ENCODE measurements around the gene PPP1R26.

Gene PPP1R26

DNA sequence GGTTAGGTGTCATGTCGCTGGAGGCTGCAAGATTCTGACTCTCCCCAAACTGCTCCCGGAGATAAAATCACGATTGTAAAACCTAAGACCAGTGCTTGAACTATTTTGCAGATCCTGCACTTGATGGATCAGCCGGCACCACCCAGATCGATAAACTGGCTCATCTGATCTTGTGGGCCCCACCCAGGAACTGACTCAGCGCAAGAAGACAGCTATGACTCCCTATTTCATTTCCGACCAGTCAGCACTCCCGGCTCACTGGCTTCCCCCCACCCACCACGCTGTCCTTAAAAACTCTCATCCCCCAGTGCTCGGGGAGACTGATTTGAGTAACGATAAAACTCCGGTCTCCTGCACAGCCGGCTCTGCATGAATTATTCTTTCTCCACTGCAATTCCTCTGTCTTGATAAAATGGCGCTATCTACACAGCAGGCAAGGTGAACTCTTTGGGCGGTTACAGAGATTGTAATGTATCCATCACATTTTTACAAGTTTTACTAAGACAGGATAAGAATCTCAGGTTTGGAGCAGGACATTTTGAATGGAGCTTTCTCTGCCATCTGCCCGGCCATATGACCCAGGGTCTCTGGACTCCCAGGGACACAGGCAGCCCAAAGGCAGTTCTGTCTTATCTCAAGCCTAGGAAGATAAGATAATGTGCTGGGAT, 10.6 kb upstream of the PPP1R26 start:
- FAIRE-seq, result no peak

DNA sequence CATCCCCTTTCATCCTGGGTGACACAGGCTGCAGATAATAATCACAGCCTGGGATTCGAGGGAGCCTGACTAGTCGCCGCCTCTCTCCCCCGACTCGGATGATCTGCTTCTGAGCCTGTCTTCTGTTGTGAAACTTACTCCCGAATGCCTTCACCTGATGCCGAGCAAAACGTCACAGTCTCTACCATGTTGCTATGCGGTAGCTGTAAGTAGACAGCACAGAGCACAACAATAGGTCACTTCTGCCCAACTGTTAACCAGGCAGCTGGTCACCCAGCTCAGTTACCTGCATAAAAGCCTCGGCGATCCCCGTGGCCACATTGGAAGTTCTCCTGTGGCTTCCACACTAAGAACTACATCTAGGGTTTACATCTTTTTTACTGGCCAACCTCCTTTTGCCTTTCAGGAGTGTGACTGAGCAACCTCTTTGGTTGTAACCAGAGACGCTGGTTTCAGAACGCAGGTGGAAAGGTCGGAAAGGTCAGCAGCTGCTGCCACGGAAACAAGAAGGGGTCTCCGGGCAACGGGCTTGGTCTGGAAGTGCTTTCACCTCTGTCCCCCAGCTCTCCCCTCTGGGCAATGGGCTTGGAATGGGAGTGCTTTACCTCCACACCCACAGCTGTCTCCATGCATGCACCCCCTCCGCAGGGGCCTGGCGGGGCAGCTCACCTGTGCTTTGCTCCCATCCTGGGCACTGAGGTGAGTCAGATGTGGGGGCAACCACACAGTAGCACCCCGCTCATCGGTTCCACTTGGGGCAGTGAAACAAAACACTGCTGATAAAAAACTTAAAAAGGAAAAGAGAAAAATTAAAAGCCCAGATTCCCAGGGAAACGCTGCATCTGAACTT, 7.6 kb upstream of the PPP1R26 start:
- no peak for FAIRE-seq

DNA sequence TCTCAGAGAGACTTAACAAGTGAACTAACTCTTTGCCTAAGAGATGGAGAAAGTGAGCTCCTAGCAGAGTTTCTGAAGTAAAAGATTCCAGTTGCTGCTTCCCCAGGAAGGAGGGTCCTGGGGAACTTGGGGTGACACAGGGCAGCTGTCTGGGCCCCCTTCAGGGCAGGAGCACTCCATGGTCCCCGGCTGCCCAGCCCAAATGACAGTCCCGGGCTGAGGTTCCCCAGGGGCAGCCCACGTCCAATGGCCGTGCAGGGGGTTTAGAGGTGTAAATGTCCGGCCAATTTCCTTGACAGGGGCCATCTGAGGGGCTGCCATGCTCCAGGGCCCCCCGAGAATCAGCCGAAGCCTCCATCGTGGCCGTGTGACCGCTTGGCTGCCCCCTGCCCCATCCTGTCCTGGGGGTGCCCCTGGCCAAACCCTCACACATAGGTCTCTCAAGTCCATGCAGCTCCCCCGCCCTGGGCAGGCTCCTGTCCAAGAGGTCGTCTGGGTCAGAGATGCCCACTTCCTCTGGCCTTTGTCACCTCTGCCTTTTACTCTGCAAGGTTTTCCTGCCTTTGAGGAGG, 5.5 kb upstream of the PPP1R26 start:
- FAIRE-seq, result no peak

DNA sequence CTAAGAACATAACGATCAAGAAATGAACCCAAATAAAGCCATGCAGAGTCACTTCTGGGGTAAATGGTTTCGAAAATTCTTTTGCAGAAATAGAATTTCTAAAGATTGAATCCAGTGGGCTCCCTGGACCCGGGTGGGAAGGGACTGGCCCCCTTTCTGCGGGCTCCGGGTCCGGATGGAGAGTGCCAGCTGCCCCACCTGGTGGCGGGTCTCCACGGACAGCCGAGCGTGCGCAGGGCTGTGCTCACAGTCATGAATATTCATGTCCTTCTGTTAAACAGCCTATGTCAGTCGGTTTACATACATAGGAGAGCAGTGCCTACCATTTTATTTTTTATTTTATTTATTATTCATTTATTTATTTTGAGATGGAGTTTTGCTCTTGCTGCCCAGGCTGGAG, 4.7 kb upstream of the PPP1R26 start:
- no peak for FAIRE-seq

DNA sequence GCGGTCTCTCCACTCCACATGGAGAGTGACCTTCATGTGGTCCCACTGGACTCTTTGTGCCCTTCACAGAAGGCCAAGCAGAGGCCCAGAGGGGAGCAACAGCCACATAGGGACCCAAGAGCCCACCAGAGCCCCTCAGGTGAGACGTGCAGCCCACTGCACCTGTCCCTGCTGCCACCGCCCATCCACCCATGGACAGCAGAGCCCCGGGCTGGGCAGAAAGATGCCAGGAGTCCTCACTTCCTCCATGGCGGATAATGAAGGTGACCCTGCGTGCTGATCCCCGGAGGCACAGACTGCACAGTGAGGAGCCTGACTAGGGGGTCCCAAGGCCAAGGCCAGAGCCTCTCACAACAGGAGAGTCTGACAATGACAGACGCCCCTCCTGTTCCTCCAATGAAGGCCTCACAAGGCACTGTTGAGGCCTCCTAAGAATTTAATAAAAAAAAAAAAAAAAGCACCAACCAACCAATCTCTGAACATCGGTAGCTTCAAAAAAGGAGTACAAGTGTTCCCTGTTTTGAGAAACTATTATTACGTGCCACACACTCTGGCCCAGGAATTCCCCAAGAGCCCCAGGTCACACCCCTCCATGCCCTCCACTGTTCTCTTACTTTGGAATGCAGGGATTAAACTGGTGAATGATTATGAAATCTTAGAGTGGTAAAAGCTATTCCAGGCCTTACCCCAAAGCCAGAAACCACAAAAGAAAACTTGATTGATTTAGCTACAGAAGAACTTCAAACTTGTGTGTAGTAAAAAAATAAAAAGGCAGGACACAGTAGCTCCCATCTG, 2.8 kb upstream of the PPP1R26 start:
- no peak for FAIRE-seq

DNA sequence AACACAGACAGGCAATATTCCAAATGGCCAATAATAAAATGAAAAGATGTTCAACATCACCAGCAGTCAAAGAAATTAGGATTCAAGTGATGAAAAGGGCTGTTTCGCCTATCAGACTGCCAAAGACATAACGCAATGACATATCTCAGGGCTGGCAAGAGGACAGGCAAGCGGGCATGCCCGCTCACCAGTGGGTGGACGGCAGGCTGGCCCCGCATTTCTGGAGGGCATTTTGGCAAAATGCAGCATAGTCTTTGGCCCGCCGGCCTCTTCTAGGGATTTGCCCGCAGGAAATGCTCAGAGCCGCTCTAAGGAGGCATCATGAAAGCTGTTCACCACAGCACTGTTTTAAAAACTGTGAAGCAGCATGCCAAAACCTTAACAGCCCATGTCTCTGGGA, 1.4 kb upstream of the PPP1R26 start:
- no peak for FAIRE-seq

DNA sequence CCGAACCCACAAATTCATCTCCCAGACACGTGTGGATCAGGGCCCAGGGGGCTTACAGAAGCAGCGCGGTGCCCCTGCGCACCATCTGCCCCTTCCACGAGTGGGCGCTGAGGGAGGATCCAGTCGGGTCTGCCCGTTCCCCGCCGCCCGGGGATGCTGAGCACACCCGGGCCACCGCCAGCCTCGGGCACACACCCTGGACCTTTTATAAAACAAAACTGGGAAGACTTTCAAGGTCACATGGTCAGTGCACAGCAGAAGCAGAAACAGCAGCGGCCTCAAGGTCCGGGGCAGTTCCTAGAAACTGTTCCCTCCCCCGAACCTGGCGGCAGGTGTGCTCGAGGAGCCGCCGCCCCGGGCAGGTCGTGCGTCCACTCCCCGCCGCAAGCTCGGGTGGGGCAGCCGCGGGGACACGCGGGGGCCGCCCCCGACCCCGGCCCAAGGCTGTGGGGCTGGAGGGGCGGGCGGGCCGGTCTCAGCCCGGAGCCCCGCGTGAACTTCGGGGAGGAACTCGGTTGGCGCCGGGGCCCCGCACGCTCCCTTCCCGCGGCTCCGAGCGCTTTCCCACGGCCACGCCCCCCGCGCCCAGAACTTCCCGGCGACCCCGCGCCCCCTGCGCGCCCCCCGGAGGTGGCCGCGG, 633 bp upstream of the PPP1R26 start:
- no peak for FAIRE-seq

DNA sequence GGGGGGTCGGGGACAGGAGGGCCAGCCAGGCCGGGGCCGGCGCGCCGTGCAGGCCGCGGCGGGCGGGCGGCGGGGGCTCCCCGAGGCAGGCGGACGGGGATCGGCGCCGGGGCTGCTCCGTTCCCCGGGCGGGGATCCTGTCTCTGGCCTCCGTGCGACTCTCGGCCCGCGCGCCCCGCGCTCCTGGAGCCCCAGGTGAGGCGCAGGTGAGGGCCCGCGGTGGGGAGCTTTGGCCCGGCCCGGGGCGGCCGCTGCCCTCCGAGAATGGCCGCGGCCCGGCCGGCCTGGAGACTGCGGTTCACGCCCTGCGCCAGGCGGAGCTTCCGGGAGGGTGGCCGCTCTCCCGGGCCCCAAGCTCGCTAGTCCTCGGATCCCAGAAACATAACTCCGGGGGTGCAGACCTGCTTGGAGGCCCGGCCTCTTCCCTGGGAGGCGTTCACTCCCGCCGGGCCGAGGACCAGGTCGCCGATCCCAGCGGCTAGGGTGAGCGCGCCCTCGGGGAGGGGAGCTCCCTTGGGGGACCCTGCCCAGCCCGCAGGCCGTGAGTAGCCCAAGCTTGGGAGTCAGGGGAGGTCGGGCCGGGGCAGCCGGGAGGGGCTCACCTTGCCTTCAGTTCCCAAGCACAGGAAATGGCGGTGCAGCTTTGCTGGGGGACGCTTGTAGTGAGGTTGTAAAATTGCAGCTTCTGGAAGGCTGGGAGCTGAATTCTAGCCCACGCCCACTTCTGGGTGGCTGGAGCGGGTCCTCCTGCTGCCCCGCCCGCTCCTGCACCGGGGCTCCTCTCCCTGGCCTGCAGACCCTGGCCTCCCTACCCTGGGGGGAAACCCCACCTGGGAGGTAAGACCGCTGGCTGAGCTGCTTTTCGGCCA, 723 bp downstream of the PPP1R26 start:
- FAIRE-seq, result no peak

DNA sequence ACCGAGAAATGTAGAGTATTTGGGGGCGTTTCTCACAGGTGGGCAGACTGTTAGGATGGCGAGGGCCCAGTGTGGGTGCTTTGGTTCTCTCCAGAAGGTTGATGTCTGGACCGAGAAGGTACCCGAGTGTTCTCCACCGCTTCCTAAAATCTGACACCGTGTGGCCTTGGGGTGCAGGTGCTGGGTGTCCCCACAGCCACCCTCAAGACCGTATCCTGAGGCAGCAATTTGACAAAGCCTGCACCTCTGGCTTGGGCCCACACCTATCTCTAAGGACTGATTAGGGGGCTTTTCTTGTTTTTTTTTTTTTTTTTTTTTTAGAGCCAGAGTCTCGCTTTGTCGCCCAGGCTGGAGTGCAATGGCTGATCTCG, 1.3 kb downstream of the PPP1R26 start:
- FAIRE-seq, result no peak

DNA sequence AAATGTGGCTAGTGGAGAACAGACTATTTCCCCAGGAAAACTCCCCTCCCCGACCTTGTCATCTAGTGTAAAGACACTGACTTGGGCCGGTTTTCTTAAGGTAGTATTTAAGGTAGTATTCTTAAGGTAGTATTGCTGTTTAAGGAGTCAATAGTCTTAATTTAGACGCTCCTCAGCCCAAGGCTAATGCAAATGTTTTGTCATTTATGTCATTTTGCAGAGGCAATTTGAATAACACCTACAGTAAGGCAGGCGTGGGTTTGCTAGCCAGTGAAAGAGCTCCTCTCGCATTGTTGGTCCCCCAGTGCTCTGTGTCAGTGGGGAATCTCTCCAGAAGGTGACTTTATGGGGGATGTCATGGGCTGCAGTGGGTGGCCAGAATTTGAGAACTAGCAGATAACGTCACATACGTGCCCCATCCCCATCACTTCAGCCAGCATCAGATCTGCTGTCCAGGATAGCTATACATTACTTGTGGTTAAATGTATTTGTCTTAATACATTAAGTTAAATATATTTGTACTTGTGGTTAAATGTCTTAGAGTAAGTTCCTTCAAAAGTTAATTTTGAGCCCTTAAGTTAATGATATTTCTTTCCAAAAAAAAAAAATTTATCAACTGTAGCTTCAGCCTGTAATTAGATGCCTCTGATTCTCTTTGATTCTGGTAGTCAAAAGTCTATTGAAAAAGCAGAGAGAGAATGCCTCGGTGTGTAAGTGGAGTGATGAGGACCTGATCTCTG, 2.6 kb downstream of the PPP1R26 start:
- FAIRE-seq, result no peak

DNA sequence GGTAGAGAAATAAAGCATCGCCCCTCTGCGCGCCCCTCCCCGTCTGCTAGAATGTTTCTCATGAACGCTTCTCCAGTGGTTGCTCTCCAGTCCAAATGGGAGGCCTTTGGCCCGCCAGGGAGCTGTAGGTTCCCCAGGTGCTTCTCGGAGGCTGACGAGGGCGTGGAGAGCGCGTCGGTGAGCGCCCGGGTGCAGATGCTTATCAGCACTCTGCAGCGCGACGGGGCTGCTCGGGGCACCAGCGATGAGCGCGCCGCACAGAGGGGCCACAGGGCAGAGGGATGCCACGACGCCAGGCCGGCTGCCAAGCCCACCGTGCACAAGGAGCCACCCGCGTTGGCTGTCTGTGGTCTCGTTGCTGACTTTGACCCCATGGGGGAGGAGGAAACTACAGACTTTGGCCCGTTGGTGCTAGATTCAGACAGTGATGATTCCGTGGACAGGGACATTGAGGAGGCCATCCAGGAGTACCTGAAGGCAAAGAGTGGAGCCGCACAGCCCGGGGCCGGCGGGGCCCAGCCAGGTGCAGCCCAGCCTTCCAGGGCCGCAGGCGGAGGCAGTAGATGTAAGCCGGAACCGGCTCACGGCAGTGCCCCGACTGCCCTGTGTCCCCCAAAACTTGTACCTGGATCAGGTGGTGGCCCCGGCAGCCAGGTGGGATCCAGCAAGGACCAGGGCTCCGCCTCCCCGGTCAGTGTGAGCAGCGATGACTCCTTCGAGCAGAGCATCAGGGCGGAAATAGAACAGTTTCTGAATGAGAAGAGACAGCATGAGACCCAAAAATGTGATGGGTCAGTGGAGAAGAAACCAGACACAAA, 5.1 kb downstream of the PPP1R26 start:
- no peak for FAIRE-seq

DNA sequence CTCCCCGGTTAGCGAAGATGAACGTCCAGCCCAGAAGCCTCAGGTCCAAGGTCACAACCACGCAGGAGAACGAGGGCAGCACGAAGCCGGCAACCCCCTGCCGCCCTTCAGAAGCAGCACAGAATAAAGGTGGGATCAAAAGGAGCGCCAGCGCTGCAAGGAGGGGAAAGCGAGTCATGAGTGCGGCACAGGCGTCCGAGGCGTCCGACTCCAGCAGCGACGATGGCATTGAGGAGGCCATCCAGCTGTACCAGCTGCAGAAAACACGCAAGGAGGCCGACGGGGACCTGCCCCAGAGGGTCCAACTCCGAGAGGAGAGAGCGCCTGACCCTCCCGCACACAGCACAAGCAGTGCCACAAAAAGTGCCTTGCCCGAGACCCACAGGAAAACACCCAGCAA, 5.8 kb downstream of the PPP1R26 start:
- no peak for FAIRE-seq

DNA sequence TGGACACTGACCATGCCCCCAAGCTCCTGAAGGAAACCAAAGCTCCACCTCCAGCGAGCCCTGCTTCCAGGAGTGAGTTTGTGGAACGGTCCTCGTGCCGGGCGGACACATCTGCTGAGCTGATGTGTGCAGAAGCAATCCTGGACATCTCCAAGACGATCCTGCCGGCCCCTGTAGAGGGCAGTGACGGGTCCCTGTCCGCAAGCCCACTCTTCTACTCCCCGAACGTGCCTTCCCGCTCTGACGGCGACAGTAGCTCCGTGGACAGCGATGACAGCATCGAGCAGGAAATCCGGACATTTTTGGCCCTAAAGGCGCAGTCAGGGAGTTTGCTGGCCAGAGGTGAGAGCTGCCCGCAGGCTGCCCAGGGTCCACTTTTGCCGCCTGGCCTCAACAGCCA, 6.2 kb downstream of the PPP1R26 start:
- FAIRE-seq, result no peak

DNA sequence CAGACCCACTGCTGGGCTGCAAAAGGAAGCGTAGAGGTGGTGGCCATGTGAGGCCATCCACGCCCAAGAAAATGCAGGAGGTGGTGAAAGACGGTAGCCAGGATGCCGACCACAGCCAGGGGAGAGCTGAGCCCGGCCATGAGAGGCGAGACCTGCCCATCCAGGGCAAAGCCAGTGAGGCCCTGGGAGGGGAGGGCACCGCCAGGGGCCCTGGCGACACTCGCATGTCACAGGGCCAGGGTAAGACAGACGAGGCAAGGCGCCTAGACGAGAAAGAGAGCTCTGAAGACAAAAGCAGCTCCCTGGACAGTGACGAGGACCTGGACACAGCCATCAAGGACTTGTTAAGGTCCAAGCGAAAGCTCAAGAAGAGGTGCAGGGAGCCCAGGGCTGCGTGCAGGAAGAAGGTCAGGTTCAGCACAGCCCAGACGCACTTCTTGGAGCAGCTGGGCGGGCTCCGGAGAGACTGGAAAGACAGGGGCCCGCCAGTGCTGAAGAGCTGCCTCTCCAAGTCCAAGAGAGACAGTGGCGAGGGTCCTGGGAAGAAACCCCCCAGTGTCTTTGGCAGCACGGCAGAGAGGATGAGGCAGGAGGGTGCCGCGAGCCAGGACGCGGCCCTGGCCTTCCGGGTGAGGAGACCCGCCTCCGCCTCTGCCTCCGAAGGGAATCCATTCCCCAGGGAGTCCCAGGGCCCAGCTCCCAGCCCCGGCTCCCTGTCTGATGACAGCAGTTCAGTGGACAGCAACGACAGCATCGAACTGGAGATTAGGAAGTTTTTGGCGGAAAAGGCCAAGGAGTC, 6.9 kb downstream of the PPP1R26 start:
- no peak for FAIRE-seq

DNA sequence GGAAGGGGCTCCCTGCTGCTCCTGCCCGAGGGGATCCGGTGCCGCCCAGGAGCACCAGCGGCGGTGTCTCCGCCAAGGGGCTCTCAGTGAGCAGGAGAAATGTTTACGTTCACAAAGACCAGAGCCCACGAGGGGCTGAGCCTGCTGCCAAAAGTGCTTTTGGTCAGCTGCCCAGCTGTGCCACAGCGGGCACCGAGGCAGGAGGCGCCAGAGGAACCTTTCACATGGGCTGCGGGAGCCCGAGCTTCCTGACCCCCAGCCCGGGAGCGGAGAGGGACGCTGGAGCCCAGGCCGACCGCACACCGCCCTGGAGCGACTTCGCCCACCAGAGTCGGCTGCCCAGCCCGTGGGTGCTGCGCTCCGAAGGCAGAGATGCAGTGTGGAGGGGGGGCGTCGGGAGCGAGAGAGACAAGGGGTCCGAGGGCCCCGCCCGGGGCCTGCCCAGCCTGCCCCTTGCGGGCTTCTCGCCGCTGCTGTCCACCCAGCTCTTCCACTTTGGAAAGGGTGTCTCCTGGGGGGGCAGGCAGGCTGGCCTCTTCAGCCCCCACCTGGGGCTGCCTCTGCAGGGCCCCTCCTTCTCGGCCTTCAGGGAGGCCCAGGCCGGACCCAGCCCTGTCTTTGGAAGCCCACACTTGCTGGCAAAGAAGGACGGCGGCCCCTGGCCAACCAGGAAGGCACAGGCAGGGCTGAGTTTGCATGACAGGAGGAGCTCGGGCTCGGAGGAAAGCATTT, 7.9 kb downstream of the PPP1R26 start:
- FAIRE-seq, result no peak

DNA sequence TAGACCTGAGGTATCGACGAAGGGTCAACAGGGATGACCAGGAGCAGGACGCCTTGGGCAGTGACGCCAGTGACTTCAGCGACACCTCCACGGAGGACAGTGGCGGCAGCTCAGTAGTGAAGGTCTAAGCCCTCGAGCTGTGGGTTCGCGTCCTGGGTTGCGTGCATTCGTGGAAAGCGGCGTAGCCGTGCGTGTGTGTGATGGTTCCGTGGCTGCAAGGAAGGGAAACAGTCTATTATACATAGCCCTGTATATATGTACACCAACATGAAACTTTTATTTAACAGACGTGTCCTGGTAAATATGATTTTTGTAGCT, 8.4 kb downstream of the PPP1R26 start:
- FAIRE-seq, result no peak

DNA sequence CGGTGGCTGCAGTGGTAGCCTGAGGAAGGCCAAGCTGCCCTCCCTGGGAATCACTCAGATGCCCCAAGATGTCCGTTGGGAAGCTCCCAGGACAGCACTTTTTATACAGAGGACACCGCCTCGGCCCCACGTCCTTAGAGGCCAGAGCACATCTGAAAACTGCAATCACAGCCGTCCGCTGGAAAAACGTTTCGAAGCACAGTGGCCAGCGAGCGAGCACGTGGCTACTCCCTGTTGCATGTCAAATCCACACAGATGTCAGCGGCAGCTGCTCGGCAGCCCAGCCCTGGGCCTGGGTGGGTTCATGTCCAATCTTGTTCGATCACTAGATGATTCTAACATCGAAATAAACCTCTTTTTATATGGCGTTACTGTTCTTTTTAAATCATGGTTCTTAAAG, 8.9 kb downstream of the PPP1R26 start:
- no peak for FAIRE-seq

DNA sequence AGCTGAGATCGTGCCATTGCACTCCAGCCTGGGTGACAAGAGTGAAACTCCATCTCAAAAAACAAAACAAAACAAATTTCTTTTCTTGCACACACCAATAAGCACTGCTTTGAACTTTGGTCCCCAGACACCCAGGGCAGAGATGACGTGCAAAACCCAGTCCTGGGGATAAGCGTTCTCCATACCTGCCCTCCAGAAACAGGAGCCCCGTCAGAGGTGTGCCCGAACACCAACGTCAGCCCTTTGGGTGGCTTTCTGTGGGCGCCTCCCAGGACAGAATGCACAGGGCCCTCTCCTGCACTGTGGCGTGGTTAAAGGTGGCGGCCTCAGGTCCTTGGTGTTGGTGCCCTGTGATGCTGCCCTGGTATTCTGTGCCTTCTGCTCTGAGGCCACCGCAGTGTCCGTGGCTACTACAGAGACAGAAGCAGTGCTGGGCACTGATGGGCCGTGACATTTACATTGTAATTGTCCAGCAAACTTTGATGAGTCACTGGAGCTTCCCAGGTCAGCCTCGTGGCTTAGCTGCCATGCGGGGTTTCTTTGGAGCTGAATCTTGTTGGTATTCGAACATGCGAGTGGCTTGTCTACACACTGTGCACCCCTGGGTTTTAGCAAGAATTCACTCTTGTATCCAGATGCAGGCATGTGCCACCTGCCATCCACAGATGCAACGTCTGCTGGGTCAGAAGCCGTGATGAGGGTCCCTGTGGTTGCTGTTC, 9.8 kb downstream of the PPP1R26 start:
- FAIRE-seq, result no peak
